ENCODE data around the gene CGREF1. TPM values are rescaled to one million over a fixed set of nuclear protein-coding genes. Genes with fewer than 3 reads are reported as not detected.
A peak's percentile ranks its signal among the peaks of the same experiment; 100 is the strongest.

Gene CGREF1
- total RNA-seq, 1 experiment from 2014 or later, result 4.0 TPM

DNA sequence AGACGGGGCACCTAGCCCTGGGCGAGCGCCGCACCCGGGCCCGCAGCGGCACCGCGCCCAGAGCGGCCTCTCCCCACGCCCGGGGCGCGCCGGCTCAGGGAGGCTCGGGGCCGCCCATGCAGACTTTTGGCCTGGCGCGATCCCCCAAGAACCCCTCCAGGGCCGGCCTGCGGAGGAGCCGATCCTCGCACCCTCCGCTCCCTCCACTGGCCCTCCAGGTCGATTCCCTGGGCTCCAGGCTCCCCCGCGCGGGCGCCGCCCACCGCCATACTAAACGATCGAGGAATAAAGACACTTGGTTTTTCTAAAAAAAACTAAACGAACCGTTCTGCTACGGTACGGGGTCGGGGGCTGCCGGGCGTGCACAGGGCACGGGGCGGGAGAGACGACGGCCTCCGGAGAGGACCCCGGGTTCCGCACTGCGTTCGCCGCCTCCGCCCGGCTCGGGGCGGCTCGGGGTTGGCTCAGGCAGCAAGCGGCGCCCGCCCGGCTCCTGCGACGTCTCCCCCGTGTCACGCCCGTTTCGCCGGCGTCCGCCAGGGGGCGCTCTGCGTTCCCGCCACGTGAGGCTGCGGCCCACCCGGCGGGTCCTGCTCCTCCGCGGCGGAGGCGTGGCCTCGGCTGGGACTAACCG lies 32.7 kb downstream of the CGREF1 start (continued):
- TF ChIP-seq, protein P1, sequence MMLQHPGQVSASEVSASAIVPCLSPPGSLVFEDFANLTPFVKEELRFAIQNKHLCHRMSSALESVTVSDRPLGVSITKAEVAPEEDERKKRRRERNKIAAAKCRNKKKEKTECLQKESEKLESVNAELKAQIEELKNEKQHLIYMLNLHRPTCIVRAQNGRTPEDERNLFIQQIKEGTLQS (IDR thresholded peaks at IDR 0.05), result no peak
- TF ChIP-seq TCF7L2 (IDR thresholded peaks at IDR 0.05; ENCODE audit: borderline replicate concordance, extremely low read depth, insufficient read depth, insufficient read length) (no peak), POLR2A (IDR thresholded peaks at IDR 0.05; ENCODE audit: borderline replicate concordance, extremely low read depth, insufficient read depth, insufficient read length) (peak; percentile 32), CBX3 (IDR thresholded peaks at IDR 0.05; ENCODE audit: low read depth) (no peak), ZNF274 (IDR thresholded peaks at IDR 0.05; ENCODE audit: low read depth, low read length) (no peak), RAD21 (IDR thresholded peaks at IDR 0.05; ENCODE audit: low read depth) (no peak), SIN3A (IDR thresholded peaks at IDR 0.05; ENCODE audit: low read depth) (no peak), EZH2phosphoT487 (IDR thresholded peaks at IDR 0.05; ENCODE audit: borderline replicate concordance) (no peak)

DNA sequence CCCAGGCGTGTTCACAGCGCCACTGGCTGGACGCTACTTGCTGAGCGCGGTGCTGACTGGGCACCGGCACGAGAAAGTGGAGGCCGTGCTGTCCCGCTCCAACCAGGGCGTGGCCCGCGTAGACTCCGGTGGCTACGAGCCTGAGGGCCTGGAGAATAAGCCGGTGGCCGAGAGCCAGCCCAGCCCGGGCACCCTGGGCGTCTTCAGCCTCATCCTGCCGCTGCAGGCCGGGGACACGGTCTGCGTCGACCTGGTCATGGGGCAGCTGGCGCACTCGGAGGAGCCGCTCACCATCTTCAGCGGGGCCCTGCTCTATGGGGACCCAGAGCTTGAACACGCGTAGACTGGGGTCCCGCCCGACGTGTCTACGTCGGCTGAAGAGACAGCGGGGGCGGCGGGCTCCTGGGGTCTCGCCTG lies 33.2 kb downstream of the CGREF1 start:
- H3K9me3 ChIP-seq (ENCODE audit: control insufficient read depth in 1 of 2, insufficient read depth in 1 of 2, low read depth in 1 of 2, low read length in 2 of 2), result no peaks in the 10 kb centered on the region
- ATAC-seq, result peak; percentile 48
- intact Hi-C loops (cut with micrococcal nuclease), result loop anchor here (1.0 to 2.0 kb wide), 2 partner anchors 124 to 239 kb away; no protein-coding TSS in a partner anchor
- H3K4me1 ChIP-seq (ENCODE audit: control insufficient read depth in 1 of 2, insufficient read depth in 2 of 2, low read length in 2 of 2), result peaks cover 13 to 41% of the 10 kb centered on the region in 2 experiments
- H2AFZ ChIP-seq (ENCODE audit: low read depth, low read length, poor library complexity, severe bottlenecking), result peak overlapping the region; percentile 54
- RAD21 ChIA-PET (ENCODE audit: low non-redundant PET in 1 of 2, low total read pairs in 2 of 2, uncharacterized antibody in 2 of 2, unreplicated experiment in 2 of 2), result interaction anchor here in 1 of 2 experiments (0.9 kb wide), 1 partner anchor 124 kb away, joined by 4 read pairs; no protein-coding TSS in a partner anchor
- H3K9ac ChIP-seq (ENCODE audit: low read length), result peak overlapping the region; percentile 79
- H3K27ac ChIP-seq (ENCODE audit: low read depth, low read length), result peak overlapping the region; percentile 77
- no peak for DNase-seq (ENCODE audit: low read depth, low spot score)
- CTCF ChIA-PET, result interaction anchor here (0.6 to 3.1 kb wide), 6 partner anchors 24 to 240 kb away, joined by 3 to 15 read pairs (median 4); no protein-coding TSS in a partner anchor
- H3K79me2 ChIP-seq (ENCODE audit: insufficient read depth, low read length), result no peaks in the 10 kb centered on the region
- BruUV-seq (replicated peaks), result no TSS peak
- no peaks in the 10 kb centered on the region for H4K20me1 ChIP-seq (ENCODE audit: insufficient read depth)
- POLR2A ChIA-PET, result no interaction called here
- peak overlapping the region; percentile 57 to 61 for H3K4me3 ChIP-seq (replicated peaks in 1 of 2; ENCODE audit: low read depth in 1 of 2, low read length in 2 of 2)
- no peaks in the 10 kb centered on the region for H3K36me3 ChIP-seq (ENCODE audit: control insufficient read depth in 1 of 2, insufficient read depth in 2 of 2, low read length in 2 of 2)
- H3K9me2 ChIP-seq (ENCODE audit: insufficient read depth), result no peaks in the 10 kb centered on the region
- no peaks in the 10 kb centered on the region for H3K27me3 ChIP-seq (ENCODE audit: insufficient read depth, low read length)
- H3K4me2 ChIP-seq (ENCODE audit: low read length), result peak overlapping the region; percentile 98
- no peak for TF ChIP-seq CEBPB (IDR thresholded peaks at IDR 0.05; ENCODE audit: low read depth)
- TF ChIP-seq, protein P2, sequence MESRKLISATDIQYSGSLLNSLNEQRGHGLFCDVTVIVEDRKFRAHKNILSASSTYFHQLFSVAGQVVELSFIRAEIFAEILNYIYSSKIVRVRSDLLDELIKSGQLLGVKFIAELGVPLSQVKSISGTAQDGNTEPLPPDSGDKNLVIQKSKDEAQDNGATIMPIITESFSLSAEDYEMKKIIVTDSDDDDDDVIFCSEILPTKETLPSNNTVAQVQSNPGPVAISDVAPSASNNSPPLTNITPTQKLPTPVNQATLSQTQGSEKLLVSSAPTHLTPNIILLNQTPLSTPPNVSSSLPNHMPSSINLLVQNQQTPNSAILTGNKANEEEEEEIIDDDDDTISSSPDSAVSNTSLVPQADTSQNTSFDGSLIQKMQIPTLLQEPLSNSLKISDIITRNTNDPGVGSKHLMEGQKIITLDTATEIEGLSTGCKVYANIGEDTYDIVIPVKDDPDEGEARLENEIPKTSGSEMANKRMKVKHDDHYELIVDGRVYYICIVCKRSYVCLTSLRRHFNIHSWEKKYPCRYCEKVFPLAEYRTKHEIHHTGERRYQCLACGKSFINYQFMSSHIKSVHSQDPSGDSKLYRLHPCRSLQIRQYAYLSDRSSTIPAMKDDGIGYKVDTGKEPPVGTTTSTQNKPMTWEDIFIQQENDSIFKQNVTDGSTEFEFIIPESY (IDR thresholded peaks at IDR 0.05; ENCODE audit: extremely low read depth, insufficient replicate concordance, low read length), result no peak
- TF ChIP-seq POLR2AphosphoS5 (IDR thresholded peaks at IDR 0.05; ENCODE audit: low read depth, low read length), result peak; percentile 56
- peak; percentile 34 for TF ChIP-seq TCF7L2 (IDR thresholded peaks at IDR 0.05; ENCODE audit: borderline replicate concordance, extremely low read depth, insufficient read depth, insufficient read length)
- no peak for TF ChIP-seq RAD21 (IDR thresholded peaks at IDR 0.05; ENCODE audit: low read depth)
- TF ChIP-seq, protein P1 (IDR thresholded peaks at IDR 0.05), result no peak
- TF ChIP-seq, protein P3, sequence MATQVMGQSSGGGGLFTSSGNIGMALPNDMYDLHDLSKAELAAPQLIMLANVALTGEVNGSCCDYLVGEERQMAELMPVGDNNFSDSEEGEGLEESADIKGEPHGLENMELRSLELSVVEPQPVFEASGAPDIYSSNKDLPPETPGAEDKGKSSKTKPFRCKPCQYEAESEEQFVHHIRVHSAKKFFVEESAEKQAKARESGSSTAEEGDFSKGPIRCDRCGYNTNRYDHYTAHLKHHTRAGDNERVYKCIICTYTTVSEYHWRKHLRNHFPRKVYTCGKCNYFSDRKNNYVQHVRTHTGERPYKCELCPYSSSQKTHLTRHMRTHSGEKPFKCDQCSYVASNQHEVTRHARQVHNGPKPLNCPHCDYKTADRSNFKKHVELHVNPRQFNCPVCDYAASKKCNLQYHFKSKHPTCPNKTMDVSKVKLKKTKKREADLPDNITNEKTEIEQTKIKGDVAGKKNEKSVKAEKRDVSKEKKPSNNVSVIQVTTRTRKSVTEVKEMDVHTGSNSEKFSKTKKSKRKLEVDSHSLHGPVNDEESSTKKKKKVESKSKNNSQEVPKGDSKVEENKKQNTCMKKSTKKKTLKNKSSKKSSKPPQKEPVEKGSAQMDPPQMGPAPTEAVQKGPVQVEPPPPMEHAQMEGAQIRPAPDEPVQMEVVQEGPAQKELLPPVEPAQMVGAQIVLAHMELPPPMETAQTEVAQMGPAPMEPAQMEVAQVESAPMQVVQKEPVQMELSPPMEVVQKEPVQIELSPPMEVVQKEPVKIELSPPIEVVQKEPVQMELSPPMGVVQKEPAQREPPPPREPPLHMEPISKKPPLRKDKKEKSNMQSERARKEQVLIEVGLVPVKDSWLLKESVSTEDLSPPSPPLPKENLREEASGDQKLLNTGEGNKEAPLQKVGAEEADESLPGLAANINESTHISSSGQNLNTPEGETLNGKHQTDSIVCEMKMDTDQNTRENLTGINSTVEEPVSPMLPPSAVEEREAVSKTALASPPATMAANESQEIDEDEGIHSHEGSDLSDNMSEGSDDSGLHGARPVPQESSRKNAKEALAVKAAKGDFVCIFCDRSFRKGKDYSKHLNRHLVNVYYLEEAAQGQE (IDR thresholded peaks at IDR 0.05; ENCODE audit: low read depth), result no peak
- no peak for TF ChIP-seq EZH2 (IDR thresholded peaks at IDR 0.05)
- TF ChIP-seq ZNF274 (IDR thresholded peaks at IDR 0.05; ENCODE audit: low read depth, low read length), result no peak
- peak; percentile 33 for TF ChIP-seq YY1 (IDR thresholded peaks at IDR 0.05; ENCODE audit: extremely low read depth, insufficient replicate concordance, low read depth, low read length)
- no peak for TF ChIP-seq FOSL1 (IDR thresholded peaks at IDR 0.05; ENCODE audit: low read depth)

Data from HCT116 (cell line).